Uterus (tissue), 4 donors: ENCODE data around the gene AIM2. TPM values are rescaled to one million over a fixed set of nuclear protein-coding genes. Genes with fewer than 3 reads are reported as not detected.
"Not testable (repeated sequence)": the region's sequence is repeated elsewhere in the genome, so short reads cannot be mapped to it uniquely, and the experiment has no call there.

Source experiments
- DNase-seq, 2 donors: peaks; one replicate each; pipeline ENCODE4 v3.0.0-alpha.2; 2019 to 2020
- H3K27ac ChIP-seq, 2 donors: fragments of 200-600 bp; sonication (generic); 1 replicate in 1 of 2; 2 replicates in 1 of 2; pipeline ENCODE4 v1.5.1; 2016 to 2018
- H3K27me3 ChIP-seq, 2 donors: fragments of 200-600 bp; sonication (generic); one replicate each; pipeline ENCODE4 v1.5.1; 2018 to 2019; ENCODE audit warnings: control low read depth in 1 of 2
- H3K36me3 ChIP-seq, 2 donors: fragments of 200-600 bp; sonication (generic); one replicate each; pipeline ENCODE4 v1.5.1; 2019; ENCODE audit warnings: control low read depth in 1 of 2
- H3K4me1 ChIP-seq, 2 donors: fragments of 200-600 bp; sonication (generic); one replicate each; pipeline ENCODE4 v1.5.1; 2018 to 2019; ENCODE audit warnings: control low read depth in 1 of 2
- H3K4me3 ChIP-seq, 2 donors: fragments of 200-600 bp; sonication (generic); 1 replicate in 1 of 2; 2 replicates in 1 of 2; pipeline ENCODE4 v1.5.1; 2018 to 2019; ENCODE audit warnings: mild to moderate bottlenecking in 1 of 2
- H3K9me3 ChIP-seq, 2 donors: fragments of 200-600 bp; sonication (generic); one replicate each; pipeline ENCODE4 v1.5.1; 2019; ENCODE audit warnings: control low read depth in 1 of 2
- POLR2A ChIP-seq, 2 donors: fragments of 450-650 bp; IDR thresholded peaks; one replicate each; pipeline ENCODE4 v1.6.1; 2016; ENCODE audit warnings: antibody characterized with exemption in 2 of 2, mild to moderate bottlenecking in 1 of 2, moderate library complexity in 1 of 2
- intact Hi-C: fragments of 100-400 bp; cut with DNase I; formaldehyde crosslinking; loops from one replicate; pipeline ENCODE4 v1.15.1; 2023; ENCODE audit warnings: low total_unique reads
- total RNA-seq, 4 donors: library from RNA; depleted of rRNA in 3 of 4; stranded (reverse); fragments of >200 nt in 3 of 4; gene quantifications; one replicate each; pipeline versions ENCODE4 v1.1.0 to v1.2.4, GENCODE V29; 2014 to 2023
- TF ChIP-seq, protein P1 (sequence below), 4 experiments: fragments of 200-600 bp in 2 of 4; fragments of 450-650 bp in 2 of 4; sonication (generic) in 2 of 4; IDR thresholded peaks; one replicate each; pipeline ENCODE4 v1.5.1; 2016 to 2019; ENCODE audit warnings: antibody characterized with exemption in 4 of 4, mild to moderate bottlenecking in 2 of 4, moderate library complexity in 1 of 4
- donor health status: DM: yes; HTN: yes; CAD: no.

AIM2 gene
- total RNA-seq, 4 donors from 2014 or later = 0.55 to 4.1 TPM; not detected in 2

DNA sequence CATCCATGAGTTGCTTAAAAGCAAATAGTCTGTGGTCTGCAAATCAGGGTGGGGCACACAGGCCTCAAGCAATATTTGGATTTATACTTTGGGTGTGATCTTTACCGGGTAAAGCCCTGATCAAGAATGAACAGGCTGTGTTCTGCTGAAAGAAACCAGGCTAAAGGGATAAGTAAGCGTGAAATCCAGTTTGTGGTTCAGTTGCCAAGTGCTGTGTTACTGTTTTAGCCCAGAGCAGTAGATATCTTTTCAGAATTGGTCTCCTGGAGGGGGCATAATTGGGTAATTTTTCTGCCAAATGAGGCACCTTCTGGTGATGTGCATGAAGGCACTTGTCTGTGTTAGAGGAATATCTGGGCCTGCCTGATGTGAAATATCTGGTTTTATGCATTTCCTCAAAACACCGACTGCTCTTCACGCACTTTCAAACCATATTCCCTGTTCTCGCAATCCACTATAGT lies 21.4 kb downstream of the AIM2 start:
- no peaks in the 10 kb centered on the region for H3K9me3 ChIP-seq
- no peaks in the 10 kb centered on the region for H3K36me3 ChIP-seq
- no peak for DNase-seq
- TF ChIP-seq, protein P1, sequence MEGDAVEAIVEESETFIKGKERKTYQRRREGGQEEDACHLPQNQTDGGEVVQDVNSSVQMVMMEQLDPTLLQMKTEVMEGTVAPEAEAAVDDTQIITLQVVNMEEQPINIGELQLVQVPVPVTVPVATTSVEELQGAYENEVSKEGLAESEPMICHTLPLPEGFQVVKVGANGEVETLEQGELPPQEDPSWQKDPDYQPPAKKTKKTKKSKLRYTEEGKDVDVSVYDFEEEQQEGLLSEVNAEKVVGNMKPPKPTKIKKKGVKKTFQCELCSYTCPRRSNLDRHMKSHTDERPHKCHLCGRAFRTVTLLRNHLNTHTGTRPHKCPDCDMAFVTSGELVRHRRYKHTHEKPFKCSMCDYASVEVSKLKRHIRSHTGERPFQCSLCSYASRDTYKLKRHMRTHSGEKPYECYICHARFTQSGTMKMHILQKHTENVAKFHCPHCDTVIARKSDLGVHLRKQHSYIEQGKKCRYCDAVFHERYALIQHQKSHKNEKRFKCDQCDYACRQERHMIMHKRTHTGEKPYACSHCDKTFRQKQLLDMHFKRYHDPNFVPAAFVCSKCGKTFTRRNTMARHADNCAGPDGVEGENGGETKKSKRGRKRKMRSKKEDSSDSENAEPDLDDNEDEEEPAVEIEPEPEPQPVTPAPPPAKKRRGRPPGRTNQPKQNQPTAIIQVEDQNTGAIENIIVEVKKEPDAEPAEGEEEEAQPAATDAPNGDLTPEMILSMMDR (IDR thresholded peaks at IDR 0.05) = no peak
- no peak for TF ChIP-seq POLR2A (IDR thresholded peaks at IDR 0.05)
- intact Hi-C loops = no loop called here
- no peak overlapping the region for H3K4me3 ChIP-seq
- H3K27ac ChIP-seq = no peak overlapping the region
- H3K4me1 ChIP-seq = no peaks in the 10 kb centered on the region
- H3K27me3 ChIP-seq = no peaks in the 10 kb centered on the region

DNA sequence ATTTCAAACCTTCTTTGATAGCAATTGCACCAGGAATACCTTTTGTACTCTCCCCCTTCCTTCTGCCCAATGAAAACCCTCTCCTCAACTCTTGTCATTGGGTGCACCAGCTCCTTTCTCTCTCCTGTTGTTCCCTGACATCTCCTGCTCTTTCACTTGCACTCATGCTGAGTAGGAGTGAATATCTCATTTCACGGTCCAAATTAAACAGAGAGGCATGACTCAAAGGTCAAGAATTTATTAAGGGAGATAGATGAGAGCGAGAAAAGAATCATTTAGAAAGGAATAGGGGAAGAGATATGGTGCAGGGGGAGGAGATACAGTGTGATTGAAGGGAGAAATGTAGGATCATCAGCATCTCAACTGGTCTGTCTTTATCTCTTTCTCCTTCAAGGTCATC lies 22.1 kb downstream of the AIM2 start:
- H3K4me3 ChIP-seq = no peak overlapping the region
- intact Hi-C loops = no loop called here
- no peak for DNase-seq
- no peaks in the 10 kb centered on the region for H3K4me1 ChIP-seq
- H3K36me3 ChIP-seq = no peaks in the 10 kb centered on the region
- H3K27ac ChIP-seq = peak overlapping the region in 1 of 2 donors; percentile 9
- H3K9me3 ChIP-seq = no peaks in the 10 kb centered on the region
- TF ChIP-seq POLR2A (IDR thresholded peaks at IDR 0.05) = no peak
- TF ChIP-seq, protein P1 (IDR thresholded peaks at IDR 0.05) = no peak
- H3K27me3 ChIP-seq = no peaks in the 10 kb centered on the region

DNA sequence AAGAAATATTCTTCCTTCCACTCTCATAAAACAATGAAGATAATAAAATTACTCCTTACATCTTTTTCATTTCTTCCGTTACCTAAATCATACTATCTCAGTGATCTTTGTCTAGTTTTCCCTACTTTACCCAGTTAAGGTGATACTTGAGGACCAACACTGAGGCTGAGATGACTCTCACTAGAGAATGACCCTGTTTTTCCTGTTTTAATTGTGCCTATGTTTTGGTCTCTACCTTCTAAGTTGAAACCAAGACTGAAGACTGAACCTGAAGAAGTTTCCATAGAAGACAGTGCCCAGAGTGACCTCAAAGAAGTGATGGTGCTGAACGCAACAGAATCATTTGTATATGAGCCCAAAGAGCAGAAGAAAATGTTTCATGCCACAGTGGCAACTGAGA lies 25.1 kb downstream of the AIM2 start:
- TF ChIP-seq, protein P1 (IDR thresholded peaks at IDR 0.05) = no peak
- TF ChIP-seq POLR2A (IDR thresholded peaks at IDR 0.05) = no peak
- H3K9me3 ChIP-seq = no peaks in the 10 kb centered on the region
- H3K27me3 ChIP-seq = no peaks in the 10 kb centered on the region
- no peak for DNase-seq
- no peaks in the 10 kb centered on the region for H3K4me1 ChIP-seq
- no peak overlapping the region for H3K27ac ChIP-seq
- intact Hi-C loops = no loop called here
- no peak overlapping the region for H3K4me3 ChIP-seq
- H3K36me3 ChIP-seq = no peaks in the 10 kb centered on the region

DNA sequence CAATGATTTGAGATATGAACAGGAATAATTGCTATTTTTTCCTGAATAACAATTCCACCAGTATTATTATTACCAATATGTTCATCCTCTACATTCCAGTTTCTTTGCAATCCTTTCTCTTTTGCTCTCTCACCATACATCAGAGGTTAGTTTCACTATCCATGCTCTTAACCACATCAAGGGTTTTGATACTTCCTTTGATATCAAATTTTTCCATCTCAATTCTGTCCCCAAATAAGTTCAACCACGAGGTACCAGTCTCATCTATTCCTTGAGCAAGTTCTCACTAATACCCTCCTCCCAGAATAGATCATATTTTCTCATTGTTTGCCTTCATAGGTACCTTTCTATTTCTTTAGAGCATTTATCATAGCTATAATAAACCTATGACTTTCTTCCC lies 30.1 kb downstream of the AIM2 start:
- peak overlapping the region in 1 of 2 donors; percentile 44 for H3K27ac ChIP-seq
- H3K27me3 ChIP-seq, H3K4me3 ChIP-seq, intact Hi-C loops, H3K36me3 ChIP-seq, DNase-seq, H3K9me3 ChIP-seq, H3K4me1 ChIP-seq: not testable (repeated sequence)

DNA sequence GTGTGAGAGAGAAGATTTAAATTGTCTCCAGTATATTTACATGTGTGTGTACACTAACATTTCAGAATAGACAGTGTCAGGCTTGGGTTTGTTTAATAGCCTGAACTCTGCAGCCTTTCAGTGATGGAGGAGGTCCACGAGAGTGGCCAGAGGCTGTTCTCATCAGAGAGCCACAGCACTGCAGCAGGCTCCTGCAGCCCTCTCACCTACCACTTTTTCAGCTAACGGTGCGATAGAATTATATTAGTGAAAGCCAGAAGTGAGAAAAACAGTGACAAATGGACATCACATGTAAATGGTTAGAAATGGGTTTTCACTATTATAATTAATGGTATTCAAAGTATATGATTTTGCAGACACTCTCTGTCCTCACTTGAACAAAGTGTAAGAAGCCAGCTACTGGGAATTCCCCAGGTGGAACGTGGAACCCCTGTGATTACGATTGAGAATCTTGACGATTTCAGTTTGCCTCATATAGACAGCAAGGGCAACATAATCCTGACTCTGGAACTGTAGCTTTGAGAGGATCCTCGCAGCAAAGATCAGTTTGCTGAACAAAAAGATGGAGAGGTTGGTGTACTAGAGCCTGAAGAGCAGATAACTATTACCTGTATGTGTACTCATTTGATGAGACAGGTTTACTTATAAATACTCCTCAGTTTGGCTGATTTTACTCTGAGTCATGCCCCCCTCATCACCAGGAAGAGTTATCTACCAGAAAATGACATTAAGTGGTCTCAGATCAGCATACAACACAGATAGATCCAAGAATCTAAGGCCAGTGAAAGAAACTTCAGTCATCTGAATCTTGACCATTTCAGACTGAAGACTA lies 35.5 kb downstream of the AIM2 start:
- intact Hi-C loops = no loop called here
- H3K27me3 ChIP-seq = no peaks in the 10 kb centered on the region
- TF ChIP-seq POLR2A (IDR thresholded peaks at IDR 0.05) = no peak
- TF ChIP-seq, protein P1 (IDR thresholded peaks at IDR 0.05) = no peak
- H3K4me1 ChIP-seq = no peaks in the 10 kb centered on the region
- H3K4me3 ChIP-seq = no peak overlapping the region
- H3K9me3 ChIP-seq = no peaks in the 10 kb centered on the region
- no peak overlapping the region for H3K27ac ChIP-seq
- H3K36me3 ChIP-seq = no peaks in the 10 kb centered on the region
- no peak for DNase-seq
